ENCODE results near the gene WDR33. TPM values are rescaled to one million over a fixed set of nuclear protein-coding genes. Genes with fewer than 3 reads are reported as not detected.
A peak's percentile ranks its signal among the peaks of the same experiment; 100 is the strongest.

Gene WDR33
- total and polyA plus RNA-seq, 2 of the 13 experiments (the other 11 are each of a cell fraction or from before 2014, with no cell fraction given), result 54.9 to 78.2 TPM

DNA sequence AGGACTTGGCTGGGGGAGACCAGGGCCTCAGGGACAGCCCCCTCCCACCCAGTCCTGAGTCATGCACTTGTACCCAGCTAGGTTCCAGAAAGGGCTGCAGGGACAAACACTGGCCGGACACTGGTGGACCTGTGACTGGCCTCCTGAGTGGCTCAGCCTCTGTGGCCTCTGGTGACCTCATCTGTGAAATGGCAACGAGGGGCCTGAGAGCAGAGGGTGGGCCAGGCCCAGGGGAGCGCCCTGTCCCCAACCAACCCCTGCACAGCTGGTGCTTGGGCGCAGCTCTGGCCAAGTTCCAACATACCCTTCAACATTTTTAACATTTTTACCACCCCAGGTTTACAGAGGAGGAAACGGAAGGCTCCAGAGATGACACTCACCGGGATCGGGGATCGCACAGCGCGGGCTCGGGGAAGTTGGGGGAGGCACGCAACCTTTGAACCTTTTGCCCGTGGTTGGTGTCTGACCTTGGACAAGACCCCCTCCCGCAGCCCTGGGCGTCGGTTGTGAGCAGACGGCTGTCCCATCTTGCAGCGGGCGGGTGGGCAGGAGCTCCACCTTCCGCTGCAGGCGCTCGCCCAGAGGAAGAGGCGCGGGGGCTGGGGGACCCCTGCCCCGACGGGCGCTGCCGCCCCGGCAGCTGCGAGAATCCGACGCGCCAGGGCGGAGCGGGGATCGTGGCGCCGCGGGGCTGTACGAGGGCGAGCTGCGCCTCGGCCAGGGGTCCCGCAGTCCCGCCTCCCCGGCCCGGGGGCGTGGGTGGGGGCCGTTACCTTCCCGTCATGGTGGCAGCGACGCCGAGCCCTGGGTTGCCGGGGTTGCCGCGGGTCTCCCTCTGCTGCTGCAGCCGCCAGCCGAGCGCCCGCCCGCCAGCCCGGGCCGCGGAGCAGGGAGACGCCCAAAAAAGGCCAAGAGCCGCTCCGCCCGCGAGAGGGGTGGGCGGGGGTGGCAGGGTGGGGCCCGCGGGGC, 136.4 kb downstream of the WDR33 start (continued):
- TF ChIP-seq NR2F1 (CRISPR knock-in tag; IDR thresholded peaks at IDR 0.05) (peak in 1 of 2 experiments; percentile 45; a peak in 2 of 4 replicates), ZNF331 (CRISPR knock-in tag; IDR thresholded peaks at IDR 0.05) (no peak), SKI (IDR thresholded peaks at IDR 0.05; ENCODE audit: partially characterized antibody) (no peak), PHF5A (CRISPR knock-in tag; IDR thresholded peaks at IDR 0.05; ENCODE audit: low read depth, unreplicated experiment) (no peak), ZBTB3 (CRISPR knock-in tag; IDR thresholded peaks at IDR 0.05; ENCODE audit: borderline replicate concordance, low read depth) (no peak), ZNF33A (CRISPR knock-in tag; IDR thresholded peaks at IDR 0.05; ENCODE audit: borderline replicate concordance) (no peak), NFIB (CRISPR knock-in tag; IDR thresholded peaks at IDR 0.05; ENCODE audit: borderline replicate concordance) (no peak), ARID2 (CRISPR knock-in tag; IDR thresholded peaks at IDR 0.05; ENCODE audit: borderline replicate concordance) (no peak), ZNF329 (CRISPR knock-in tag; IDR thresholded peaks at IDR 0.05; ENCODE audit: low read depth) (no peak), CHD2 (IDR thresholded peaks at IDR 0.05; ENCODE audit: low read depth, low read length) (no peak), TEAD3 (CRISPR knock-in tag; optimal IDR thresholded peaks at IDR 0.05; ENCODE audit: borderline replicate concordance) (peak; percentile 59), NFKB2 (CRISPR knock-in tag; IDR thresholded peaks at IDR 0.05; ENCODE audit: borderline replicate concordance) (no peak), EEA1 (CRISPR knock-in tag; IDR thresholded peaks at IDR 0.05; ENCODE audit: borderline replicate concordance) (no peak), NFATC3 (CRISPR knock-in tag; IDR thresholded peaks at IDR 0.05) (no peak), SP140L (CRISPR knock-in tag; IDR thresholded peaks at IDR 0.05; ENCODE audit: borderline replicate concordance) (no peak), ZNF790 (CRISPR knock-in tag; IDR thresholded peaks at IDR 0.05; ENCODE audit: borderline replicate concordance) (no peak)
- TF ChIP-seq, protein P1, sequence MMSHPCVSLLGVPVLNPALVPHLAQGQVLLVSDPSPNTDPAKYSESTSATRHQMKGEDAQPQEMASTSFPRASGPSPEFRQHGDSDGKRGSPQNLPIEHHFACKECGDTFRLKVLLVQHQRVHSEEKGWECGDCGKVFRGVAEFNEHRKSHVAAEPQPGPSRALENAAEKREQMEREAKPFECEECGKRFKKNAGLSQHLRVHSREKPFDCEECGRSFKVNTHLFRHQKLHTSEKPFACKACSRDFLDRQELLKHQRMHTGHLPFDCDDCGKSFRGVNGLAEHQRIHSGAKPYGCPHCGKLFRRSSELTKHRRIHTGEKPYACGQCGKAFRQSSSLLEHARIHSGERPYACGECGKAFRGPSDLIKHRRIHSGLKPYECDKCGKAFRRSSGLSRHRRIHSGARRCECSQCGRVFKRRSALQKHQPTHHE (CRISPR knock-in tag; IDR thresholded peaks at IDR 0.05; ENCODE audit: borderline replicate concordance), result 0 out of 2 replicates have a peak, but pooled peaks have one; percentile 26
- TF ChIP-seq, protein P2, sequence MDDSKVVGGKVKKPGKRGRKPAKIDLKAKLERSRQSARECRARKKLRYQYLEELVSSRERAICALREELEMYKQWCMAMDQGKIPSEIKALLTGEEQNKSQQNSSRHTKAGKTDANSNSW (CRISPR knock-in tag; IDR thresholded peaks at IDR 0.05; ENCODE audit: borderline replicate concordance), result no peak
- TF ChIP-seq, protein P3, sequence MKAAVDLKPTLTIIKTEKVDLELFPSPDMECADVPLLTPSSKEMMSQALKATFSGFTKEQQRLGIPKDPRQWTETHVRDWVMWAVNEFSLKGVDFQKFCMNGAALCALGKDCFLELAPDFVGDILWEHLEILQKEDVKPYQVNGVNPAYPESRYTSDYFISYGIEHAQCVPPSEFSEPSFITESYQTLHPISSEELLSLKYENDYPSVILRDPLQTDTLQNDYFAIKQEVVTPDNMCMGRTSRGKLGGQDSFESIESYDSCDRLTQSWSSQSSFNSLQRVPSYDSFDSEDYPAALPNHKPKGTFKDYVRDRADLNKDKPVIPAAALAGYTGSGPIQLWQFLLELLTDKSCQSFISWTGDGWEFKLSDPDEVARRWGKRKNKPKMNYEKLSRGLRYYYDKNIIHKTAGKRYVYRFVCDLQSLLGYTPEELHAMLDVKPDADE (CRISPR knock-in tag; IDR thresholded peaks at IDR 0.05), result no peak
- TF ChIP-seq, protein P4, sequence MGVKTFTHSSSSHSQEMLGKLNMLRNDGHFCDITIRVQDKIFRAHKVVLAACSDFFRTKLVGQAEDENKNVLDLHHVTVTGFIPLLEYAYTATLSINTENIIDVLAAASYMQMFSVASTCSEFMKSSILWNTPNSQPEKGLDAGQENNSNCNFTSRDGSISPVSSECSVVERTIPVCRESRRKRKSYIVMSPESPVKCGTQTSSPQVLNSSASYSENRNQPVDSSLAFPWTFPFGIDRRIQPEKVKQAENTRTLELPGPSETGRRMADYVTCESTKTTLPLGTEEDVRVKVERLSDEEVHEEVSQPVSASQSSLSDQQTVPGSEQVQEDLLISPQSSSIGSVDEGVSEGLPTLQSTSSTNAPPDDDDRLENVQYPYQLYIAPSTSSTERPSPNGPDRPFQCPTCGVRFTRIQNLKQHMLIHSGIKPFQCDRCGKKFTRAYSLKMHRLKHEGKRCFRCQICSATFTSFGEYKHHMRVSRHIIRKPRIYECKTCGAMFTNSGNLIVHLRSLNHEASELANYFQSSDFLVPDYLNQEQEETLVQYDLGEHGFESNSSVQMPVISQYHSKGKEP (CRISPR knock-in tag; IDR thresholded peaks at IDR 0.05), result no peak
- TF ChIP-seq, protein P5, sequence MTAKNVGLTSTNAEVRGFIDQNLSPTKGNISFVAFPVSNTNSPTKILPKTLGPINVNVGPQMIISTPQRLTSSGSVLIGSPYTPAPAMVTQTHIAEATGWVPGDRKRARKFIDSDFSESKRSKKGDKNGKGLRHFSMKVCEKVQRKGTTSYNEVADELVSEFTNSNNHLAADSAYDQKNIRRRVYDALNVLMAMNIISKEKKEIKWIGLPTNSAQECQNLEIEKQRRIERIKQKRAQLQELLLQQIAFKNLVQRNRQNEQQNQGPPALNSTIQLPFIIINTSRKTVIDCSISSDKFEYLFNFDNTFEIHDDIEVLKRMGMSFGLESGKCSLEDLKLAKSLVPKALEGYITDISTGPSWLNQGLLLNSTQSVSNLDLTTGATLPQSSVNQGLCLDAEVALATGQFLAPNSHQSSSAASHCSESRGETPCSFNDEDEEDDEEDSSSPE (CRISPR knock-in tag; IDR thresholded peaks at IDR 0.05), result 0 out of 2 replicates have a peak, but pooled peaks have one; percentile 27
- TF ChIP-seq, protein P6, sequence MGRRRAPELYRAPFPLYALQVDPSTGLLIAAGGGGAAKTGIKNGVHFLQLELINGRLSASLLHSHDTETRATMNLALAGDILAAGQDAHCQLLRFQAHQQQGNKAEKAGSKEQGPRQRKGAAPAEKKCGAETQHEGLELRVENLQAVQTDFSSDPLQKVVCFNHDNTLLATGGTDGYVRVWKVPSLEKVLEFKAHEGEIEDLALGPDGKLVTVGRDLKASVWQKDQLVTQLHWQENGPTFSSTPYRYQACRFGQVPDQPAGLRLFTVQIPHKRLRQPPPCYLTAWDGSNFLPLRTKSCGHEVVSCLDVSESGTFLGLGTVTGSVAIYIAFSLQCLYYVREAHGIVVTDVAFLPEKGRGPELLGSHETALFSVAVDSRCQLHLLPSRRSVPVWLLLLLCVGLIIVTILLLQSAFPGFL (CRISPR knock-in tag; IDR thresholded peaks at IDR 0.05), result no peak
